ENCODE results near the gene NME9.

DNA sequence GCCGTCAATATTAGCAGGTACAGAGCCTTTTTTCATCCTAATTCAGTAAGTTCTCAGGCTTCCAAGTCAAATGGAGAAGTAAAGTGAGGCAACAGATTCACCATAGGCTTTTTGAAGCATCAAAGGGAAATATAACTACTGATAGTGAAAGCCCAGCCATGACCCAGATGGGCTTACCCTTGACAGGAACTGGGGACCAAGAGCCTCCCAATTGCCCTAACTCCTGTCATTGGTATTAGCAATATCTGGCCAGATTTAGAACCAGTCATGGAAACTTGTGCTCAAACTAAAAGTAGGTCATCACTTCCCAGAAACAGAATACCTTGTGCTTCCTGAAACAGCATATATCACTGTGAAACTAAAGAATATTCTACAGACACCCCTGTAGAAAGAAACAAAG lies 33.0 kb downstream of the NME9 start:
- no peak for TF ChIP-seq EP300 (IDR thresholded peaks at IDR 0.05)
- TF ChIP-seq, protein P1, sequence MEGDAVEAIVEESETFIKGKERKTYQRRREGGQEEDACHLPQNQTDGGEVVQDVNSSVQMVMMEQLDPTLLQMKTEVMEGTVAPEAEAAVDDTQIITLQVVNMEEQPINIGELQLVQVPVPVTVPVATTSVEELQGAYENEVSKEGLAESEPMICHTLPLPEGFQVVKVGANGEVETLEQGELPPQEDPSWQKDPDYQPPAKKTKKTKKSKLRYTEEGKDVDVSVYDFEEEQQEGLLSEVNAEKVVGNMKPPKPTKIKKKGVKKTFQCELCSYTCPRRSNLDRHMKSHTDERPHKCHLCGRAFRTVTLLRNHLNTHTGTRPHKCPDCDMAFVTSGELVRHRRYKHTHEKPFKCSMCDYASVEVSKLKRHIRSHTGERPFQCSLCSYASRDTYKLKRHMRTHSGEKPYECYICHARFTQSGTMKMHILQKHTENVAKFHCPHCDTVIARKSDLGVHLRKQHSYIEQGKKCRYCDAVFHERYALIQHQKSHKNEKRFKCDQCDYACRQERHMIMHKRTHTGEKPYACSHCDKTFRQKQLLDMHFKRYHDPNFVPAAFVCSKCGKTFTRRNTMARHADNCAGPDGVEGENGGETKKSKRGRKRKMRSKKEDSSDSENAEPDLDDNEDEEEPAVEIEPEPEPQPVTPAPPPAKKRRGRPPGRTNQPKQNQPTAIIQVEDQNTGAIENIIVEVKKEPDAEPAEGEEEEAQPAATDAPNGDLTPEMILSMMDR (IDR thresholded peaks at IDR 0.05) = no peak
- TF ChIP-seq POLR2AphosphoS5 (IDR thresholded peaks at IDR 0.05) = no peak

Data from stomach (tissue), 4 donors.